HG03066 (cell line): ENCODE results near the gene SEC14L1.
A peak's percentile ranks its signal among the peaks of the same experiment; 100 is the strongest.

ENCODE experiments used
- ATAC-seq: cut with Tn5 transposase; IDR thresholded peaks from one replicate; pipeline ENCODE4 v1.9.1; 2021; ENCODE audit warnings: low read depth; ENCODE audit not compliant: unreplicated experiment

The SEC14L1 gene

GRCh38 chr17:77211681-77212080, 70.9 kb downstream of the SEC14L1 start:
- no peak for ATAC-seq

- ATAC-seq, result peak; percentile 80
Observed at GRCh38 chr17:77212081-77212832, 71.5 kb downstream of the SEC14L1 start.

- ATAC-seq, result peak; percentile 25
Observed at GRCh38 chr17:77212833-77213777, 72.3 kb downstream of the SEC14L1 start.

DNA sequence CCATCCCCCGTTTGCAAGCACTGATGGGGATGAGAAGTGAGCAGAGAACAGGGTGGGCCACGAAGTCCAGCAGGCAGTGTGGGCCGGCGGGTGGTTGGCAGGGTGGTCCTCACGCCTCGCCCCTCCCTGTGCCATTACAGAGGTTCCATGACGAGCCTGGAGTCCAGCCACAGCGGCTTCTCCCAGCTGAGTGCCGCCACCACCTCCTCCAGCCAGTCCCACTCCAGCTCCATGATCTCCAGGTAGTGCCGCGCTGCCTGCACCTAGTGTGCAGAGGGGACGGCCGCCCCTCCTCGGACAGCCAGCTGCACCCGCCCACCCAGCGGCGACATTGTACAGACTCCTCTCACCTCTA, 73.0 kb downstream of the SEC14L1 start:
- no peak for ATAC-seq

- no peak for ATAC-seq
Observed at GRCh38 chr17:77214328-77214727, 73.6 kb downstream of the SEC14L1 start.

DNA sequence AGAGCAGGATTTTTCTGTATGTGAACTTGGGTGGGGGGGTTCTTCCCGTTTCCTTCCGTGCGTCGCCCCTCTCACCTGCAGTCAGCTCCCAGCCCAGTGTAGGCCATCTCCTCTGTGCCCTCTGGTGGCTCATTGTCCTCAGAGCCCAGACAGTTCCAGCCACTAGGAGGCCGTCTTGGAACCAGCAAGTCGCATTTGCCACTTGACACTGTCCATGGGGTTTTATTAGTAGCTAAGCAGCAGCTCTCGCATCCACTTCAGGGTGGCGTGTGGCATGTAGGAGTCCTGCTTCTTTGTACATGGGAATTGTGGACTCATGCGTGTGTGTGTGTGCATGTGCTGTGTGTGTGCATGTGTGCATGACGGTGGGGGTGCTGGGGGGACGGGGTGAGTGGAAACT, 74.0 kb downstream of the SEC14L1 start:
- no peak for ATAC-seq

DNA sequence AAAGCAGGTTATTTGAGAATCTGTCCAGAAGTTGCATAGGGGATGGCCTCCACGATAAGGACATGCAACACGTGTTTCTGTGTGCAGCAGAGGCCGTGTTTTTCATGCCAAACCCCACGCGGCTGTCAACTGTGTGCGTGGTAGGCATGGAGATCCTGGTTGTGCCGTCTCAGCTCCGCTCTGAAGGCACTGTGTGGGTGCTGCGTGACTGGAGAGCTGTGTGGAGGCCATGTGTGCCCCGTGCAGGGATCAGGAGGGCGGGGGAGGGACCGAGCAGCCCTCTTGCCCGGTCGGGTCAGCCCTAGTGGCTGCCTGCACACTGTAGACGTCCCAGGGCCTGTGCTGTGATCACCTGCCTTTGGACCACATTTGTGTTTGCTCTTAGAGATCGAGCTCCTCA, 74.5 kb downstream of the SEC14L1 start:
- no peak for ATAC-seq

DNA sequence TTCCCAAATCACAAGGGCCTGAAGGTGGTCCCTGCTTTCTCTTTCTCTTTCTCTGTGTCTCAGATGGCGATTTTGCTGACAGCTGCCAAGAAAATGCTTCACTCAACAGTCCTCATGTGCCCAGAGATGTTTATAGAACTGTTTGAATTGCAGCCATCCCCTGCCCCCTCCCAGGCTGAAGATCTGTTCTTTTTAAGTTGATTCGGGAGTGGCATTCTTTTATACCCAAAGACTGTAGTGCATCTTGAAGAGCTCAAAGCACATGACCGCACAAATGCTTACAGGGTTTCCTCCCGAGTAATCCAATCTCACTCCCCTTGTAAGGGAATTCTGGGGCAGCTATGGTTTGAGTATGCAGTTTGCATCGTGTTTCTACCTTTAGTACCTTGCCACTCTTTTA, 75.7 kb downstream of the SEC14L1 start:
- no peak for ATAC-seq

- ATAC-seq, result no peak
Observed at GRCh38 chr17:77217123-77217522, 76.4 kb downstream of the SEC14L1 start.

GRCh38 chr17:77217566-77217965, 76.8 kb downstream of the SEC14L1 start:
- ATAC-seq, result no peak

- no peak for ATAC-seq
Observed at GRCh38 chr17:77218902-77219301, 78.1 kb downstream of the SEC14L1 start.

DNA sequence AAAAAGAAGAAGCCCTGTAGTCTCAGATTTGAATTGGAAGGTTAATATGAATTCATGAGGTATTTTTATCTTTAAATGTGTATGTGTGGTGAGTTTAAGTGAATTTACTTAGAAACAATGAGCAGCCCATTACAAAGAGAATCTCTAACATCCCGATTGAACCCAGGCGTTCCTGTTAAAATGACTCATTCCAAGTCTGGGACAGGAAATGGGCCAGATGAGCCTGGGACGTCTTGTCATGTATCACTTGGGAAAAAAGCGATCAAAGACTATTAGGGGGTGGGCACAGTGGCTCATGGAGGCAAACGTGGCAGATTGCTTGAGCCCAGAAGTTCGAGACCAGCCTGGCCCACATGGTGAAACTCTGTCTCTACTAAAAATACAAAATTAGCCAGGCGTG, 81.6 kb downstream of the SEC14L1 start:
- no peak for ATAC-seq

GRCh38 chr17:77223642-77224420, 83.1 kb downstream of the SEC14L1 start:
- ATAC-seq, result no peak

- ATAC-seq, result no peak
Observed at GRCh38 chr17:77225265-77225664, 84.5 kb downstream of the SEC14L1 start.

GRCh38 chr17:77227461-77228240, 86.9 kb downstream of the SEC14L1 start:
- no peak for ATAC-seq

DNA sequence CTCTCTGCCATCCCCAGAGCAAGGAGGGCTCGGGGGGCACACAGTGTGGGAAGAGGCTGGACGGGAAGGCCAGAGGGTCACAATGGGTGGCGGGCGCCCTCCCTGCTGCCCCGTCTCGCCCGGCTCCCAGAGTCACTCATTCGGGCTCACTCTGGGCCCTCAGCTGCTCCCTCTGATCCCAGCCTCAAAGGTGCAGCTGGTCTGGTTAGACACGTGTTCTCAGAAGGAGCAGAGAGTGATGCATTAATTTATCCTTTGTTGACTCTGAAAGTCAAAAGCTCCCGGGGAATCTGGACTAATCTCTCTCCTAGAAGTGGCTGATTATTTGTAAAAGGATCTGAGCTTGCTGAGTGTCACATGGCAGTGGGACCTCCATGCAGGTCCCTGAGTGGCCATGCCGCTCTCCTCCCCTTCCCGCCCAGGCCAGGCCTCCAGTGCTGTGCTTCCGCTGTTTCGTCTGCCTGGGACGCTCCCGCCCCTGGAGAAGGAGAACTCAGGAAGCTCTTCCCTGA, 87.5 kb downstream of the SEC14L1 start:
- no peak for ATAC-seq

- ATAC-seq, result no peak
Observed at GRCh38 chr17:77228816-77229215, 88.0 kb downstream of the SEC14L1 start.

GRCh38 chr17:77229786-77230435, 89.1 kb downstream of the SEC14L1 start:
- ATAC-seq, result no peak

GRCh38 chr17:77230436-77230830, 89.7 kb downstream of the SEC14L1 start:
- ATAC-seq, result no peak
